HCT116 (cell line): ENCODE data around the gene DTNB. TPM values are rescaled to one million over a fixed set of nuclear protein-coding genes. Genes with fewer than 3 reads are reported as not detected.

Source experiments
- ATAC-seq: fragments of 200-7000 bp; cut with Tn5 transposase; 2 replicates; pipeline ENCODE4 v1.9.1; 2020; ENCODE audit warnings: mild to moderate bottlenecking, moderate library complexity
- BruUV-seq: library from RNA; stranded (reverse); fragments of 400-500 nt; replicated peaks from 2 replicates; lab custom pipeline; 2021; lab: Mats Ljungman, UMichigan
- CTCF ChIA-PET: fragments of 300-600 bp; sonication (Branson Sonifier 250); formaldehyde crosslinking; loops from one replicate; lab custom pipeline; 2021; ENCODE audit warnings: antibody characterized with exemption; lab: Charles Lee
- POLR2A ChIA-PET: fragments of 300-600, 350-600 bp; sonication (Branson Sonifier 250); formaldehyde crosslinking; loops from one replicate; lab custom pipeline; 2021; ENCODE audit warnings: antibody characterized with exemption; lab: Charles Lee
- RAD21 ChIA-PET, 2 experiments: fragments of 300-600 bp; sonication (Branson Sonifier 250); formaldehyde crosslinking; loops; one replicate each; lab custom pipeline; 2023; ENCODE audit warnings: low total read pairs in 2 of 2; ENCODE audit not compliant: uncharacterized antibody in 2 of 2, unreplicated experiment in 2 of 2, low non-redundant PET in 1 of 2; lab: Charles Lee
- DNase-seq: peaks from one replicate; pipeline ENCODE4 v3.0.0-alpha.2; 2010; ENCODE audit warnings: low read depth, low spot score
- H2AFZ ChIP-seq: fragments of 200-600 bp; shearing (Covaris generic), sonication (generic); 2 replicates; pipeline ENCODE4 v1.6.1; 2017; ENCODE audit warnings: low read depth, mixed run types, mixed read lengths, antibody characterized with exemption, low read length; ENCODE audit not compliant: poor library complexity, severe bottlenecking
- H3K27ac ChIP-seq: 2 replicates; pipeline ENCODE4 v1.5.1; 2012; ENCODE audit warnings: low read depth, low read length
- H3K27me3 ChIP-seq: fragments of 200-600 bp; sonication (generic); 2 replicates; pipeline ENCODE4 v1.6.1; 2016; ENCODE audit warnings: mixed run types, low read length, mixed read lengths; ENCODE audit not compliant: insufficient read depth
- H3K36me3 ChIP-seq, 2 experiments: fragments of 200-500 bp in 1 of 2; fragments of 200-600 bp in 1 of 2; sonication (Bioruptor generic) in 1 of 2; sonication (generic) in 1 of 2; 2 replicates each; pipeline versions ENCODE4 v1.5.1 to v1.6.1; 2014 to 2016; ENCODE audit warnings: low read length in 2 of 2, inconsistent platforms in 1 of 2, mixed read lengths in 1 of 2, mixed run types in 1 of 2; ENCODE audit not compliant: insufficient read depth in 2 of 2, control insufficient read depth in 1 of 2
- H3K4me1 ChIP-seq, 2 experiments: fragments of 200-600 bp in 1 of 2; sonication (generic) in 1 of 2; 2 replicates each; pipeline versions ENCODE4 v1.5.1 to v1.6.1; 2012 to 2017; ENCODE audit warnings: low read length in 2 of 2, inconsistent platforms in 1 of 2, mild to moderate bottlenecking in 1 of 2, mixed read lengths in 1 of 2, mixed run types in 1 of 2, moderate library complexity in 1 of 2; ENCODE audit not compliant: insufficient read depth in 2 of 2, control insufficient read depth in 1 of 2
- H3K4me2 ChIP-seq: fragments of 200-600 bp; sonication (generic); 2 replicates; pipeline ENCODE4 v1.6.1; 2017; ENCODE audit warnings: mixed run types, low read length, mixed read lengths
- H3K4me3 ChIP-seq, 2 experiments: fragments of 200-600 bp in 1 of 2; sonication (generic) in 1 of 2; replicated peaks in 1 of 2; 2 replicates each; pipeline ENCODE4 v1.5.1; 2011 to 2016; ENCODE audit warnings: low read length in 2 of 2, control low read depth in 1 of 2, low read depth in 1 of 2, mild to moderate bottlenecking in 1 of 2, mixed read lengths in 1 of 2, mixed run types in 1 of 2
- H3K79me2 ChIP-seq: fragments of 200-600 bp; sonication (generic); 2 replicates; pipeline ENCODE4 v1.6.1; 2017; ENCODE audit warnings: mild to moderate bottlenecking, mixed run types, low read length, moderate library complexity, mixed read lengths; ENCODE audit not compliant: insufficient read depth
- H3K9ac ChIP-seq: fragments of 200-600 bp; sonication (generic); 2 replicates; pipeline ENCODE4 v1.6.1; 2016; ENCODE audit warnings: low read length, mixed read lengths
- H3K9me2 ChIP-seq: fragments of 200-600 bp; sonication (generic), shearing (Covaris generic); 2 replicates; pipeline ENCODE4 v1.6.1; 2017; ENCODE audit warnings: mixed run types, mild to moderate bottlenecking, moderate library complexity; ENCODE audit not compliant: insufficient read depth
- H3K9me3 ChIP-seq, 2 experiments: fragments of 200-500 bp in 1 of 2; fragments of 200-600 bp in 1 of 2; sonication (Bioruptor generic) in 1 of 2; sonication (generic) in 1 of 2; 2 replicates each; pipeline ENCODE4 v1.6.1; 2014 to 2017; ENCODE audit warnings: low read length in 2 of 2, mixed read lengths in 2 of 2, inconsistent platforms in 1 of 2, low read depth in 1 of 2, mild to moderate bottlenecking in 1 of 2, mixed run types in 1 of 2, moderate library complexity in 1 of 2; ENCODE audit not compliant: control insufficient read depth in 1 of 2, insufficient read depth in 1 of 2
- H4K20me1 ChIP-seq: fragments of 200-600 bp; sonication (generic), shearing (Covaris generic); 2 replicates; pipeline ENCODE4 v1.6.1; 2017; ENCODE audit warnings: mixed run types, mild to moderate bottlenecking, moderate library complexity; ENCODE audit not compliant: insufficient read depth
- EGR1 ChIP-seq: IDR thresholded peaks from 2 replicates; pipeline ENCODE4 v1.6.1; 2012; ENCODE audit warnings: low read depth
- POLR2A ChIP-seq: IDR thresholded peaks from 2 replicates; pipeline ENCODE4 v1.7.0; 2011; ENCODE audit warnings: borderline replicate concordance; ENCODE audit not compliant: insufficient read depth, insufficient read length; ENCODE audit errors: extremely low read depth
- POLR2AphosphoS5 ChIP-seq: IDR thresholded peaks from 2 replicates; pipeline ENCODE4 v1.6.1; 2011; ENCODE audit warnings: mild to moderate bottlenecking, low read depth, low read length, moderate library complexity
- TCF7L2 ChIP-seq: IDR thresholded peaks from 2 replicates; pipeline ENCODE4 v1.7.0; 2011; ENCODE audit warnings: borderline replicate concordance, inconsistent platforms; ENCODE audit not compliant: insufficient read depth, insufficient read length; ENCODE audit errors: extremely low read depth
- ZFX ChIP-seq: fragments of 450-650 bp; IDR thresholded peaks from 2 replicates; pipeline ENCODE4 v1.6.1; 2017
- intact Hi-C: fragments of 100-400 bp; cut with micrococcal nuclease; formaldehyde crosslinking; loops from 2 replicates; pipeline ENCODE4 v1.10.0; 2022
- total RNA-seq: library from RNA; stranded (reverse); gene quantifications from one replicate; pipeline ENCODE4 v1.2.1, GENCODE V29; 2021; ENCODE audit not compliant: unreplicated experiment

Gene DTNB
- total RNA-seq, 1 experiment from 2014 or later: 30.2 TPM

- DNase-seq (no peak), ATAC-seq (no peak)
- no TSS peak for BruUV-seq
- intact Hi-C loops: no loop called here
- RAD21 ChIA-PET: no interaction called here
- H3K9ac ChIP-seq: no peak overlapping the region
- H3K79me2 ChIP-seq: no peaks in the 10 kb centered on the region
- TF ChIP-seq POLR2A: no peak
- TF ChIP-seq EGR1: no peak
- TF ChIP-seq POLR2AphosphoS5: no peak
- no peak for TF ChIP-seq ZFX
- no peaks in the 10 kb centered on the region for H4K20me1 ChIP-seq
- no peaks in the 10 kb centered on the region for H3K36me3 ChIP-seq
- no peak overlapping the region for H3K4me2 ChIP-seq
- H3K27ac ChIP-seq: no peak overlapping the region
- H3K4me1 ChIP-seq: no peaks in the 10 kb centered on the region
- H3K9me2 ChIP-seq: no peaks in the 10 kb centered on the region
- no peaks in the 10 kb centered on the region for H3K27me3 ChIP-seq
- no peaks in the 10 kb centered on the region for H3K9me3 ChIP-seq
- H3K4me3 ChIP-seq: no peak overlapping the region
- H2AFZ ChIP-seq: no peak overlapping the region
- POLR2A ChIA-PET: no interaction called here
- CTCF ChIA-PET: no interaction called here
These were observed 176.0 kb downstream of the DTNB start for GRCh38 chr2:25497229-25497917.

GRCh38 chr2:25494616-25495015 lies 178.8 kb downstream of the DTNB start:
- no peaks in the 10 kb centered on the region for H4K20me1 ChIP-seq
- no peak for ATAC-seq
- no peak overlapping the region for H3K4me2 ChIP-seq
- BruUV-seq: no TSS peak
- ChIA-PET RAD21 (no interaction called here), CTCF (no interaction called here), POLR2A (no interaction called here)
- H2AFZ ChIP-seq: no peak overlapping the region
- no peaks in the 10 kb centered on the region for H3K79me2 ChIP-seq
- H3K27ac ChIP-seq: no peak overlapping the region
- no peaks in the 10 kb centered on the region for H3K4me1 ChIP-seq
- H3K9ac ChIP-seq: no peak overlapping the region
- H3K36me3 ChIP-seq: no peaks in the 10 kb centered on the region
- H3K9me3 ChIP-seq: no peaks in the 10 kb centered on the region
- no peak overlapping the region for H3K4me3 ChIP-seq
- intact Hi-C loops: no loop called here
- no peak for DNase-seq
- H3K27me3 ChIP-seq: no peaks in the 10 kb centered on the region
- no peak for TF ChIP-seq TCF7L2
- no peaks in the 10 kb centered on the region for H3K9me2 ChIP-seq
